Measurements from ENCODE around the gene APBB2.

Gene APBB2

DNA sequence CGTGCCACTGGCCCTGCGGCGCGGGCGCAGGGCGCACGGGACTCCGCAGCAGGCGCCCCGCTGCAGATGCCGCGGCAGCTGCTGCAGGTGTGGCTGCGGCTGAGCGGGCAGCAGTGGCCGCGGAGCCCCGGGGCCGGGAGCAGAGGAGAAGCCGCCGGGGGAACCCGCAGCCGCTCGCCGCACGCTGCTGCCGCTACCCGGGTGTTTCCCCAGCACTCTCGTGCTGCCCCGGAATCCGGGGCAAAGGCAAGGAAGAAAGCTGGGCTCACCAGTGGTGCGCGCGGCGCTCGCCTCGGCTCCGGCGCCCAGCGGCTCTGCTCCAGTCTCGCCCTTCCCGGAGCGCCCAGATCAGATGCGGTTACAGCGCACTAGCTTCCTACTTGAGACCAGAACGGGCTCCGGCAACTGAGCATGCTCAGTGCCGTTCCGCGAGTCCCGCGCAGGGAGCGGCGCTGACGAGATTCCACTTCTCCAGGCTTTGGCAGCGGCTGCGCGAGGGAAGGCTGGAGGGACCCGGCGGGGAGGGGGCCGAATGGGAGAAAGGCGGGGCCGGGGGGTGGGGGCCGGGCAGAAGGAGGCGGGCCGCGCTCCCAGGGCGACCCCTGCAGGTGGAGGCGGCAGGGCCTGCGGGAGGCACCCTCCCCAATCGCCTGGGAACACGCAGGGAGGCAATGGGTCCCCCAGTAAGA lies at the start of gene APBB2:
APBB2 (minus strand) TSS at position 407 of the 689 bp plus-strand sequence. CDS start 181,288 bp downstream, outside the sequence.
- DNase-seq, result peak; percentile 95

DNA sequence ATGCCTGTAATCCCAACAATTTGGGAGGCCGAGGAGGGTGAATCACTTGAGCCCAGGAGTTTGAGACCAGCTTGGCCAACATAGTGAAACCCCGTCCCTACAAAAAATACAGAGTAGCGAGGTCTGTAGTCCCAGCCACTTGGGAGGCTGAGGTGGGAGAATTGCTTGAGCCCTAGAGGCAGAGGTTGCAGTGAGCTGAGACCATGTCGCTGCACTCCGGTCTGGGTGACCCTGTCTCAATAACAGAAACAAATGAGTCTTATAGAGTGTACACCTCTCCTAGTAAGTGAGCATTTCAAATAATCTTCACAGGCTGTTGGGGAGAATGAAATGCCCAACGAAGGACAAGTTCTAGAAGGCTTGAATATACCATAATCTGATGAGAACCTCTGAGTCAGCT lies 47.9 kb upstream of the APBB2 start:
- no peak for DNase-seq

DNA sequence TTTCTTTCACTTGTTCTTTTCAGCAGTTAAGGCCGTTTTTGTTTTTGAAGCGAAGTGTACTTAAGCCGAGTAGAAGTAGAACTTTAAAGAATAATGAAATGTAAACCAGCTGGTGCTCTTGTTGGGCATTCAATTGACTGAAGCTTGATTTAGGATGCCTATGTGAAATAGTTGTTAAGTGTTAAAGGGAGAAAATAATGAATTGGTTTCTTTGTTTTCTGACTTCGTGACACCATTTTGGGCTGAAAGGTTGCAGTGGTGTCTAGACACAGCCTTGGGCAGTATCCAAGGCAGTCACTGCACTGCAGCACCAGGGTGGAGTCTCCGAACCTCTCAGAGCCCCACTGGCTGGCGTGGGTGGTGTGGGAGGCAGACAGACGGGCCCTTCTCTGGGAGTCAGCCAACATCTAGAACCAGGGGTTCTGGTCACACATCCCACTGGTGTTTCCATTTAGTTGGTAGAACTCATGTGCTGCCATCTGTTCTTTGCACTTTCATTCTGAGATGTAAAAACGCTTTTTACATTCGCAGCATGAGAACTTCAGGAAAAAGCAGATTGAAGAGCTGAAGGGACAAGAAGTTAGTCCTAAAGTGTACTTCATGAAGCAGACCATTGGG lies 45.9 kb upstream of the APBB2 start:
- DNase-seq, result no peak

DNA sequence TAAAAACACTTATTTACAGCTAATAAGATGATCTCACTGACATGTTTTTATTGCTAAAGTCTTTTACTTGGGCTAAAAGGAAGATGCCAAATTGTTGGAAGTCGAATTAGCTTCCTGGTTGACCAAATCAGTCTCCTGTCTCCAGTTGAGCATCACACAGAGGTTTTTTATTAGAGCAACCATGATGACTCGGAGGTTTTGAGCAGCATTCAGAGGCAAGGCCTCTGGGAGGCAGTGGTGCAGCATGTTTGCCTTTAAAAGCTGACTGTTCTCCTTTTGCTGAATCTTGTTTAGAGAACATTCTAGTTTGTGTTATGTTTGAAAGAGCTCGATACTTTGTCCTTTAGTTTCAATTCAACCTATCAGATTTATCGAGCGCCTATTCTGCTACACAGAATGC lies 44.4 kb upstream of the APBB2 start:
- DNase-seq, result peak; percentile 82

DNA sequence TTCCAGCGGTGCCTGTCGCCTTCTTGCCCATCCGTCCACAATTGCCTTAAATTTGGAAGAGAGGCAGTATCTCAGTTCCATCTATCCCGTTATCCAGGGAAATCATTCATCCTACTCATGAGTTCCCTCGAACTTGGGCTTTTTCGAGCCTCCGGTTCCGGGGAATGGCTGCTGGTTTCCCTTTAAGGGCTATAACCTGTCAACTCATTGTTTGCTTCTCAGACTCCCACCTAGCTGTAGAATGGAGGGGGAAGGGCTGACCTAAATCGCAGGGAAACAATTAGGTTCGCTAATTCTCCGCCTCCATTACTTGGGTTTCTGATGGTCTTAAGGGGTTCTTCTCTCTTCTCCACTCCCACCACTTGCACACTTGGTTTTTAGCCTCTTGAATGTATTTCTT lies 43.6 kb upstream of the APBB2 start:
- no peak for DNase-seq

DNA sequence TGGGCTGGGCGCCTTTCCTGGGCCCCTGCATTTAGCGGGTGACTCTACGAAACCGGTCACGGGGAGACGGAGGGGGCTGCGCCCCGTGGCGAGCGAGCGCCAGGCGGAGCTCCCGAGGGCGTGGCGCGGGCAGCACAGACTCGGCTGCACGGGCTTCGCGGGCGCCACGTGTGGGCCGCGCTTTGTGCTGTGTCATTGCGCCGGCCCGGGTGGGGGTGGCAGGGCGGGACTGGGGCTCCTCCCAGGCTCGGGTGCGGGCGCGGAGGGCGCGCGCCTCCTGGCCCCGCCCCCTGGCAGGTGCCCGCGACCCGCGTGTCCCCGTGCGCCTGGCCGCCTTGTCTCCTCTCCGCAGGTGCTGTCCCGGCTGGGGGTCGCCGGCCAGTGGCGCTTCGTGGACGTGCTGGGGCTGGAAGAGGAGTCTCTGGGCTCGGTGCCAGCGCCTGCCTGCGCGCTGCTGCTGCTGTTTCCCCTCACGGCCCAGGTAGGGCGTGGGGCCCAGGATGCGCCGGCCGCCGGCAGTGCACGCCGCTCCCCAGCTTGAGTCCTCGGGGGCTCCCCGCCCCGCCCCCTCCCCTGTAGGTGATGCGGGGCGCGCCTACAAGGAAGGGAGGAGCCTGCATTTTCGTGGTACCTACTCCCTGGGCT lies 43.0 kb upstream of the APBB2 start:
- DNase-seq, result peak; percentile 21

DNA sequence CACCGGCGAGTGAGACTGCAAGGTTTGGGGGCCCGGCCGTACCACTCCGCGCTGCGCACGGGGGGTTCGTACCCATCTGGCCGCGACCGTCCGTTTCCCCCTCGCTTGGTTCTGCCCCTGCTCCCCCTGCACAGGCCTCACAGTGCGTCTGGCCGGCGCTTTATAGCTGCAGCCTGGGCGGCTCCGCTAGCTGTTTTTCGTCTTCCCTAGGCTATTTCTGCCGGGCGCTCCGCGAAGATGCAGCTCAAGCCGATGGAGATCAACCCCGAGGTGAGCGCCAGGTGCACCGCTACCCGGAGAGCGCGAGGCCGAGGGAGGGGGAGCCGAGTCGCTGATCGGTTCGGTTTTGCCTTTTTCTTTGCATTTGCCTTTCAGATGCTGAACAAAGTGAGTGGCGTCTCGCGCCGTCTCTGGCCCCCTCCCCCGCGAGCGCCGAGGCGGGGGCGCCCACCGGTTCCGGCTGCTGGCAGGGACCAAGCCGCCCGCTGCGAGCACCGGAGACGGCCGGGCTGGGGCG lies 42.5 kb upstream of the APBB2 start, which contains the start of gene UCHL1:
UCHL1 (plus strand) TSS at position 189 of the 517 bp plus-strand sequence; CDS start at position 238, 49 bp downstream.
- DNase-seq, result peak; percentile 58

DNA sequence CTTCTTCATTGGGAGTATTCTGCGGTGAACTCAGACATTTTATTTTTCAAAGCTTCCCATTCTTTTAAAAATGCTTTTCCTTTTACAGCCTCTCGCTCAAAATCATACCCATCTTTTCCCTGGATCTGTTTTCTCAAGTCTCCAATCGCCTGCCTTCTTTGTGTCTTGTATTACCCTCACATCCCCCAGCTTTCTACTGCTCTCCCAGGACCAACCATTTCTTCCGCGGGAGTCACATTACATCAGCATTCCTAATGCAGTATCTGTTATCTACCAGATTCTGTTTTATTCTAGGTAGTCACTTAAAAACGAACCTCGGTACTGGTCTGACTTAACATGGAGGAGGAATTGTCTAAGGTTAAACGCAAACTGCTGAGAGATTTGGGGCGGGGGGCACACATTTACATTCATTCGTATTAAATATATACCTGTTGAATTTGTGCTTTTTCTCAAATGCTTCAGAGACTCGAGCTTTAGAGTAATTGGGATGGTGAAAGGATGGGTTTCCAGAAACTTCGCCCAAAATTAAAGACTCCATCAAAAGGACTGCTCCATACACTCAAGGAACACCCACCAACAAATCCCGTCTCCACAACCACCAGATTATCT lies 41.9 kb upstream of the APBB2 start:
- no peak for DNase-seq

DNA sequence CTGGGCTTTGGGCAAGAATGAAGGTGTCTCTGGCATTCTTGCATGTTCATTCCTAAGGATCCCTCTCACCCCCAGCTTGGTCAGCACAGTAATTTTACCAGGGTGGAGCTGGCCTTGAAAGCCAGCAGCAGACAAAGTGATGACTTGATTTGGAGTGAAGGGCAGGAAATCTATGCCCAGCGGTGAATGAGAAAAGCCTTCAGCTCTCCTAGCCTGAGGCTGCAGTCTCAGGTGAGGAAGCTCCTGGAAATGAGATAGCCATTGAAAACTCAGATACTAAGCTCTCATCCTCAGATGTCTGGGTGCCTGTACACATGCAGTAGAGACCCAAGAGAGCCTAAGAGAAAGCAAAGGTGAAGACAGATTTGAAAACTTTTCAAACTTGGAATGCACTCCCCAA lies 31.6 kb upstream of the APBB2 start:
- DNase-seq, result no peak

DNA sequence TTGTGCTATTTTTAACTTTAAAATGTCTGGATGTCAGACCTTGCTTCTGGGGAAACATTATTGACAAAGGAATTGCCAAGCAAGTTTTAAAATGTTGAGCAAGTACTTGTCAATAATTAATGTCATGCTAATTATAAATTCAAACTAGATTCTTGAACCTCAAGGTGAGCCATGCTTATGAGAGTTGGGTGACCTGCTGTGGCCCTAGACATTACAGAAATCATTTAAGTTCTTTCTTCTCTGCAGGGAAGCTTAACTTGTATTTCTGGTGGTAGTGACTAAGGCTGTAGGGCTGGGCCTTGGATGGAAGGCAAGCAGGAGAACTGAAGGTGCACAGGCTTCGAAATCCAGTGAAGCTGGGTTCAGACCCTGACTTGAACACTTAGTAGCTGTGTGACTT lies 27.6 kb upstream of the APBB2 start:
- DNase-seq, result no peak

DNA sequence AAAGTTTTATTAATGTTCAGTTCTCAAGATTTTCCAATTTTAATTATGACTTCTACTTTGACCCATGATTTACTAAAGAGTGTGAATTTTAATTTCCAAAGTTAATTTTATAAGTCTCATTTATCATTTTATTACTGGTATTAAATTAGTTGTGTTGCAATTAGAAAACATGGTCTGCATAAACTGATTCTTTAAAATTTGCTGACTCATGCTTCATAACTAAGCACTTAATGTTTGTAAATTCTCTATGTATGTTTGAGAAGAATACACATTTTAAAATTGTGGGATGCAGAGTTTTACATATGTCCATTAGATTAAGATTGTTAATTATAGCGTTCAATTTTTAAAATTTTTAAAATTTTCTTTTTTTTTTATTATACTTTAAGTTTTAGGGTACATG lies 22.2 kb upstream of the APBB2 start:
- DNase-seq, result no peak

DNA sequence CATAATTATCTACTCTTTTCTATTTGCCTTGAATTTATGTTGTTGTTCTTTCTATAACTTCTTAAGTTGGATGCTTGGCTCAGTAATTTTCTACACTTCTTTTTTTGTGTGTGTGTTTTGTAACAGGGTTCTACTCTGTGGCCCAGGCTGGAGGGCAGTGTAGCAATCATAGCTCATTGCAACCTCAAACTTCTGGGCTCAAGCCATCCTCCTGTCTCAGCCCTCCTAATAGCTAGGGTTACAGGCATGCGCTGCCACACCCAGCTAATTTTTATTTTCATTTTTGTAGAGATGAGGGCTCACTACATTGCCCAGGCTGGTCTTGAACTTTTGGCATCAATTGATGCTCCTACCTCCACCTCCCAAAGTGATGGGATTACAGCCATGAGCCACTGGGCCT lies 21.7 kb upstream of the APBB2 start:
- no peak for DNase-seq

DNA sequence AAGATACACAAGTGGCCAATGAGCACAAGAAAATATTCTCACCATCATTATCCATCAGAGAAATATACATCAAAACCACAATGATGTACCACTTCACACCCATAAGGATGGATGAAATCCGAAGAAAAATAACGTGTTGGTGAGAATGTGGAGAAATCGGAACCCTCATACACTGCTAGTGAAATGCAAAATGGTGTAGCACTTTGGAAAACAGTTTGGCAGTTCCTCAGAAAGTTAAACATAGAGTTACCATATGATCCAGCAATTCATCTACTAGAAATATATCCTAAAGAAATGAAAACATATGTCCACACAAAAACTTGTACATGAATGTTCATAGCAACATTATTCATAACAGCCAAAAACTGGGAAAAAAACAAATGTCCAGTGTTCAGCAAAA lies 18.5 kb upstream of the APBB2 start:
- no peak for DNase-seq

DNA sequence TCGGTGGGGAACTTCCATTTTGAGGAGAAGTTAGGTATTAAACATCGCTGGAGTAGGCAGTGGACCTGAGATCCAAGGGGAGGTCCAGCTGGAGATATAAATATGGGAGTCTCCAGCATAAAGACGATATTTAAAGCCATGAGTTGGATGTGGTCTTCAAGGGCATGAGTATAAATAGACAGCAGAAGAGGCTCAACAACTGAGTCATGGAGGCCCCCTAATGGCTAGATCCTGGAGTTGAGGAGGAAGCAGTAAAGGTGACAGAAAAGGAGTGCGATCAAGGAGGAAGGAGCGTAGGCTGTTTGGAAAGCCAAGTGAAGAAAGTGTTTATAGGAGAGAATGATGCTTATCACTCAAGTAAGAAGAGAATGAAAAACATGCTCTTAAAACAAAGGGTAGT lies 18.1 kb upstream of the APBB2 start:
- DNase-seq, result no peak

DNA sequence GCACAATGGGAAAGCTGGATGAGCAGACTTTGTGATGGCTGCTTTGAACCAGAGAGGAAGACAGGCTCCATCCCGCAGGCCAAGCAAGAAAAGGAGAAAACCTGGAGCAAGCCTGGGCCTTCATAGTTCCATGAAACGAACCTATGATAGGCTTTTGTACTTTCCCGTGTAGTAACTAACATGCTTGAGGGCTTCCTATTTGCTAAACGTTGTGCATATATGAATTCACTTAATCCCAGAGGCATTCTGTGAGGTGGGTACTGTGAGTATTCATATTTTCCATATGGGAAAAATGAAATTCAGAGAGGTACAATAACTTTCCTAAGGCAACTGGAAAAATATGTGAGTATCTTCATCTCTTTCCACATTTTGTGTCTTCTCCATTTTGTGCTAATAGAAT lies 13.6 kb upstream of the APBB2 start:
- no peak for DNase-seq

DNA sequence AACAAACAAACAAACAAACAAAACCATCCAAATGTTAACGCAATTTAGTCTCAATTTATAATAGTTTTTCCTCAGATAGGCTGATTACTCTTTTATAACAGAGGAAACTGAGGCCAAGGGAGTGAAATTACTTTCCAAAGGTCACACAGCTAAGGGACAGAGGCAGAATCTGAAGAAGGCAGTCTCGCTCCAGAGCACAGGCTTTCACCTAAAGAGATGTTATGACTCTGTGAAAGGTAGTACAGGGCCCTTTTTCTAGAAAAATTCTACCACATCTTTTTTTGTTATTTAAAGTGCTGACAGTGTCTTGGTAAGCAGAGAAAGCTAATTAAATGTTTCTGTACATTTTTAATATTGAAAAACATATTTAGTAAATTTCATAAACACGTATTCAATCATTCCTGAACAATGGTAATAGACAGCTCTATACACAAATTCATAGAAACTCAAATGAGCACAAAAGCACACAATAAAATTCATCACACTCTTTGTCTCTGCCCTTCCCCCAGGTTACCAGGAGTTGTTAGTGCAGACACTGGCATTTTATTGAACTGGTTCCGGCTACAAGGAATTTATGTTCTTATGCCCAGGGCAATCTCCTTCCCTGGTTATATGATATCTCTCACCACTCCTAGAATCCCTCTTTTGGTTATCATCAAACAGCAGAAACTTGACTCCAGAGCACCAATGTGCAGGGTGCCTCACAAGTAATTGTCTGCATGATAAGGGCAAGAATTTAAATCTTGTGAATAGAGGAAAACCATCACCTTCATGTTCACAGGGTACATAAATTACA lies 7.7 kb upstream of the APBB2 start:
- no peak for DNase-seq

DNA sequence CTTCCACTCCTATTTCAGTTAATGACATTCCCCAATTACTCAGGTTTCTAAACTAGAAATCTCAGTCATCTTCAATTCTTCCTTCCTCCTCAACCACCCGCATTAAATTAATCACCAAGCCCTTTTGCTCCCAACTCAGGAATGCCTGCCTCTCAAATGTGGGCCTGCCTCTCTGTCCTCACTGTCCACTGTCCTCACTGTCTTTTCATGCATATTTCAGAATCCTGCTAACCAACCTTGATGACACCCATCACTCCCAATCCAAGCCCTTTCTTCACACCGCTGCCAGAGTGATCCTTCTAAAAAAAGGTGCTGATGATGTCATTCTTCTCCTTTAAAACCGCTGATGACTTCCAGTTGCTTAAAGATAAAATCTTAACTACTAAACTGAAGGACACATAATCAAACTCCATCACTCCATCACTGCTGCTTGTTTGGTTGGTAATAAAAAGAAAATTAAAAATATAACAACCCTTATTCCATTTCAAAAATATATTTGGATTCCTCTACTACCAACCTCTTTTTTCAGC lies 5.1 kb upstream of the APBB2 start:
- no peak for DNase-seq

DNA sequence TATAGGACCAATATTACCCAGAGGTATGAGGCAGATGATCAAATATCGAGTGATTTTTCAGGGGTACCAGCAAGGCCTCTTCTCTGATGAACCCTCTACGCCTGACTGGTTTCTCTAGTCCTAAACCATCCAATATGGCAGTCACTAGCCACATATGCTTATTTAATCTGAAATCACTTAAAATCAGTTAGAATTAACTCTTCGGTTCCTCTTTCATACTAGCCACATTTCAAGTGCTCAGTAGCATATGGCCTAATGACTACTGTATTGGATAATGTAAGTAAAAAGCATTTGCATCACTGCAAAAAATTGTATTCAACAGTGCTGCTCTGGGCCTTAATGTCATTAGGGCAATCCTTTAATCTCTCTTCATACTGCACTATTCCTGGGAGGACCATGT lies 4.4 kb upstream of the APBB2 start:
- DNase-seq, result no peak

DNA sequence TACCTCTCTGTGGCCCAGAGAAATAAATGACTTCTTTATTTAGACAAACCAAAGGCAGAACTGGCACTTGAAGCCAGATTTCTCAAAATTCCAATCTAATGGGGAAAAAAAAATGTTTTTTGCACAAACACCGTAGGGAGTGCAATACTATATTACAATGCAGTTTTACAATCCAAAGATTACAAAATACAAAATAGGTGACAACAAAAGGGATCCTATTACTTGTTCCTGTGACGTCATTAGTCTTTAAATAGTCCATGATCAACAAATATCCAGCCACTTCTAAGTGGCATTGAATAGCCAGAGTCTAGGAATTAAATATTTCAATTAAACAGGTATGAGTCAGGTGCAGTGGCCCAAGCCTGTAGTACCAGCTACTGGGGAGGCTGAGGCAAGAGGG lies 3.0 kb upstream of the APBB2 start:
- no peak for DNase-seq

DNA sequence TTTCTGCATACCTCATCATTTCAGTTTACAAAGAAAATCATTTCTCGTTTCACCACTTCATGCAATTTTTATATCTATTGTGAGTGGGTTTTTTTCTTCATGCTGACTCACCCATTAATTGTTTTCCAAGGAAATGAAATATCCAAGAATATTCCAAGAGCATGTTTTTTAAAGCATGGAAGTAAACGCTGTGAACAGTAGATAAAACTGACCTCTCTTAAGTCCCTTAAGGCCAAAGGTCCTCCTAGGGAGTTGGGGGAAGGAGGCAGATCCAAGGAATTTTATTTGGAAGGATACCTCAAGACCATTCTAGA lies 2.6 kb upstream of the APBB2 start:
- DNase-seq, result no peak

DNA sequence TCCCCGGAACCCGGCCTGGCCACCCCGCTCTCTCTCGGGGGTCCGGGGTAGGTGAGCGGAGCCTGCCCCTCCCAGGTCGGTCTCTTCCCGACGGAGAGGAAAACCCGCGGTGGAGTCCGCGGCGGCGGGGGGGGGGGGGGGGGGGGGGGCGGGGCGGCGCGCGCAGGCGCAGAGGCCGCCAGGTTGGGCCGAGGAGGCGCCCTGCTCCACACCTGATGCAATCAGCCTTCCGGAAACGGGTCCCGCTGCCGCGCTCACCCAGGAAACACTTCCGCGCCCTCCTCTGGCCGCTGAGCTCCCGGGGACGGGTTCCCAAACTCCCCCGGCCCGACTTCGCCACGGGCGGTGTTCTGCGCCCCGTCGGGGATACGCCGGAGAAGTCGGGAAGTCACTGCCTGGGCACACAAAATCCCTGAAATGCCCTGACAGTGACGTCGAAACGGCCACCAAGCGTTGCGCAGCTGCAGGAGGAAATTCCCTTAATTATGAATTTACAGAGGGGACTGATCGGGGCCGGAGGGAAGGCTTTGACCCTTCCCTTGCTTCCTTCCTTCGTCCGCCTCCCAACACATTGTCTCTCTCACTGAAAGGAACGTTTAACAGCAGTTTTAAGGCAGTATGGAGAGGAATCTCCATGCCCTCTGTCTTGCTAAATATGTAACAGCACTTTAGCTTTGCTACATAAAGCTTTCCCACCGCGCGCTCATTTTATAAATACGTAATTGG lies 2.1 kb upstream of the APBB2 start:
- DNase-seq, result no peak

DNA sequence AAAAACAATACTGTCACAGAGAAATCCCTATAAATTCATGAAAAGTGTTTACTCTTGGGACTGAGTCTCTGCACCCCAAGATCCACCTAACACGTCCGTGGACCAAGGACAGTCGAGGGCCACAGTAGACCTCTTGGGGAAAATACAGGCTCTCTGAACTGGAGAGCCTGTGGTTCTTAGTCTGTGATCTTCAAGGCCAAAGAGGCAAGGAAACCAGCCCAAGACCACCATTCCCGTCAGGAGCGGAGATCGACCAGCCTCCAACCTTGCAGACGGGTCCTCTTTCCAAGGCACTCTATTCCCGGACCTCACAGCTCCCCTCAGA lies 1.6 kb upstream of the APBB2 start:
- no peak for DNase-seq
